Omental fat pad (tissue), 4 donors: ENCODE measurements around the gene NFATC4. TPM values are rescaled to one million over a fixed set of nuclear protein-coding genes. Genes with fewer than 3 reads are reported as not detected.

Source experiments
- ATAC-seq: fragments of 150-250 bp; one replicate; pipeline ENCODE4 v1.9.1; 2016; ENCODE audit warnings: mild to moderate bottlenecking, moderate library complexity; ENCODE audit not compliant: low FRiP score
- DNase-seq: peaks from one replicate; pipeline ENCODE4 v3.0.0-alpha.2; 2019; ENCODE audit warnings: low spot score
- total RNA-seq, 4 donors: library from RNA; depleted of rRNA; stranded (reverse); fragments of >200 nt; gene quantifications; one replicate each; pipeline ENCODE4 v1.1.0, GENCODE V29; 2016
- TF ChIP-seq, protein P1 (sequence below), 3 donors: fragments of 450-650 bp; IDR thresholded peaks; one replicate each; pipeline ENCODE4 v1.5.1; 2016 to 2017; ENCODE audit warnings: antibody characterized with exemption in 3 of 3, mild to moderate bottlenecking in 3 of 3, moderate library complexity in 2 of 3

The NFATC4 gene
- total RNA-seq, 4 donors from 2014 or later = 9.2 to 53.3 (median 23.3) TPM

GRCh38 chr14:24397639-24398292 is 29.8 kb downstream of the NFATC4 start:
- ATAC-seq (no peak), DNase-seq (no peak)
- TF ChIP-seq, protein P1, sequence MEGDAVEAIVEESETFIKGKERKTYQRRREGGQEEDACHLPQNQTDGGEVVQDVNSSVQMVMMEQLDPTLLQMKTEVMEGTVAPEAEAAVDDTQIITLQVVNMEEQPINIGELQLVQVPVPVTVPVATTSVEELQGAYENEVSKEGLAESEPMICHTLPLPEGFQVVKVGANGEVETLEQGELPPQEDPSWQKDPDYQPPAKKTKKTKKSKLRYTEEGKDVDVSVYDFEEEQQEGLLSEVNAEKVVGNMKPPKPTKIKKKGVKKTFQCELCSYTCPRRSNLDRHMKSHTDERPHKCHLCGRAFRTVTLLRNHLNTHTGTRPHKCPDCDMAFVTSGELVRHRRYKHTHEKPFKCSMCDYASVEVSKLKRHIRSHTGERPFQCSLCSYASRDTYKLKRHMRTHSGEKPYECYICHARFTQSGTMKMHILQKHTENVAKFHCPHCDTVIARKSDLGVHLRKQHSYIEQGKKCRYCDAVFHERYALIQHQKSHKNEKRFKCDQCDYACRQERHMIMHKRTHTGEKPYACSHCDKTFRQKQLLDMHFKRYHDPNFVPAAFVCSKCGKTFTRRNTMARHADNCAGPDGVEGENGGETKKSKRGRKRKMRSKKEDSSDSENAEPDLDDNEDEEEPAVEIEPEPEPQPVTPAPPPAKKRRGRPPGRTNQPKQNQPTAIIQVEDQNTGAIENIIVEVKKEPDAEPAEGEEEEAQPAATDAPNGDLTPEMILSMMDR (IDR thresholded peaks at IDR 0.05) = no peak

DNA sequence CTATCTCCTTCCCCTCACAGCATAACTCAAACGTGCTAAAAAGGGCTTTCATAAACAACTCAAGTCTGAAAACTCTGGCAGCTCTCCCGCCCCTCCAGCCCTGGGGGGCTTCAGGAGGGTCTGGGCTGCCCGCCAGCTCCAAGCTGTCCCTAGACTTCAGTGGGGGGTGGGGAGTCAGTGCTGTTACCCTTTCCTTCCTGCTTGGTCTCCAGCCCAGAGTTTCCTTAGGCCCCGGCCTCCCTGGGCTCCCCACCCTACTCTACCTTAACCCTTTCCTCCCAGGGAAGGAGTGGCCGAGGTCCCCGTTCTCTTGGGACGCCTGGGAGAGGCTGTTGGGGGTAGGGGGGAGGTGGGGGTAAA is 30.3 kb downstream of the NFATC4 start:
- TF ChIP-seq, protein P1 (IDR thresholded peaks at IDR 0.05) = no peak
- DNase-seq = no peak
- no peak for ATAC-seq

DNA sequence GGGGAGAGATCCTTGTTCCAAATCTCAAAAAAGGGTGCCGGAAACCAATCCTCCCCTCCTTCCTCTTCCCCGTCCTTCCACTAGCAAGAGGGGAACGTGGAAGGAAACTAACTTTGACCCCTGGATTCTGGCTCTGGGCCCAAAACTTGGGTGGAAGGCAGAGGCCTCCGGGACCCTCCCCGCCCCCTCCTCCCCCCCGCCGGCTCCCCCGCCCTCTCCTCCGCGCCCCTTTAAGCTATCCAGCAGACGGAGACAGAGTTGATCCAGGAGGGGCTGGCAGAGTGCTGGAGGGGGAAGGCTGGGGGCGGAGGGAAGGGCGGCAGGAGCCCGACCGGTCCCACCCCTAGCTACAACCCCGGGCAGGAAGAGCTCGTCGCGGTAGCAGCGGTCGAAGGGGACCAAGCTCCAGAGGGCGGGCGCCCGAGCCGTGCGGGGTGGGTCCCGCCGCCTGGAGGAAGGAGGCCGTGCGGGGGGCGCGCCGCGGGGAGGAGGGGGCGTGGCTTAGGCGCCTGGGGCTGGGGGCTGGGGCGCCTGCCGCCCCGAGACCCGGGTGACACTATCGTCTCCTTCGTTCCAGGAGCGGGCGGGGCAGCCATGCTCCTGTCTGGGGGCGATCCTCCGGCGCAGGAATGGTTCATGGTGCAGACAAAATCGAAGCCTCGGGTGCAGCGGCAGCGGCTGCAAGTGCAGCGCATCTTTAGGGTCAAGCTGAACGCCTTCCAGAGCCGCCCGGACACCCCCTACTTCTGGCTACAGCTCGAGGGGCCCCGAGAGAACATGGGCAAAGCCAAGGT is 30.9 kb downstream of the NFATC4 start, which contains the start of gene NYNRIN:
NYNRIN (plus strand) TSS at position 351 of the 794 bp plus-strand sequence; CDS start at position 595, 244 bp downstream.
- no peak for DNase-seq
- ATAC-seq = peak; percentile 83

GRCh38 chr14:24399447-24399822 is 31.5 kb downstream of the NFATC4 start:
- DNase-seq (no peak), ATAC-seq (no peak)
- TF ChIP-seq, protein P1 (IDR thresholded peaks at IDR 0.05) = no peak

More for the DNA sequence above, 30.9 kb downstream of the NFATC4 start, which contains the start of gene NYNRIN:
- TF ChIP-seq, protein P1 (IDR thresholded peaks at IDR 0.05) = no peak

GRCh38 chr14:24399999-24400718 is 32.2 kb downstream of the NFATC4 start:
- DNase-seq (no peak), ATAC-seq (no peak)
- TF ChIP-seq, protein P1 (IDR thresholded peaks at IDR 0.05) = no peak

- DNase-seq = no peak
- no peak for ATAC-seq
- TF ChIP-seq, protein P1 (IDR thresholded peaks at IDR 0.05) = no peak
Observed at GRCh38 chr14:24401810-24402702, 34.1 kb downstream of the NFATC4 start.
